ENCODE data around the gene LARP4B. TPM values are rescaled to one million over a fixed set of nuclear protein-coding genes. Genes with fewer than 3 reads are reported as not detected.
A peak's percentile ranks its signal among the peaks of the same experiment; 100 is the strongest.
"Not testable (repeated sequence)": the region's sequence is repeated elsewhere in the genome, so short reads cannot be mapped to it uniquely, and the experiment has no call there.

LARP4B gene
- total RNA-seq, 1 experiment from 2014 or later = 24.3 TPM

DNA sequence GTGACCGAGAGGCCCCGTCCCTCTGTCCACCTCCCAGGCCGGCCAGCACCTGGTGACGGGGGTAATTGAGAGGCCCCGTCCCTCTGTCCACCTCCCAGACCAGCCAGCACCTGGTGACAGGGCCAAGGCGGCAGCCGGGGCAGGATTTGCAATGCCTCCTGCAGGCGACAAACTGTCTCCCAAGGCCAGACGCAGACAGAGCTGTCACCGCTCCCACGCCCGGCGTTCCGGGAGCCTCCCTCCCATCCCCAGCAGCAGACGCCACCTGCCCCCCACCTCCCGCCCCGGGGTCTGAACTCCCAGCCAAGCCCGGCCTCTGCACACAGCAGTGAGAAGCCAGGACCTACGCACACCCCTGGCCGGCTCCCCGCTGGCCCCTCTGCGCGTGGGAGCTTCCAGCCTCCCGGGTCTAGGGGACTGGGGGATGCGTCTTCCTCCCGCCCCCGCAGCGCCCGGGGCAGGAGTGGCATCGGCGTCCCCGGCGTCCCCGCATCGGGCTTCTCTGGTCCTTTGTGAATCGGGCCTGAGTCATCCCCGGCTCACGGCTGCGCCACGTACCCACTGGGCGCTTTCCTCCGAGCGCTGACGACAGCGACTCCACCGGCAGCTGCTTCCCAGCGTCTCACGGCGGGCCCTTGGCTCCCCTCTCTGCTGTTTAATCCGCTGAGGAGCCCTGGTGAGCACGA, 147.0 kb downstream of the LARP4B start:
- in situ Hi-C loops (cut with HindIII; ENCODE audit: low sequenced_read_pairs) = no loop called here
- DNase-seq (ENCODE audit: low spot score) = peak; percentile 49

DNA sequence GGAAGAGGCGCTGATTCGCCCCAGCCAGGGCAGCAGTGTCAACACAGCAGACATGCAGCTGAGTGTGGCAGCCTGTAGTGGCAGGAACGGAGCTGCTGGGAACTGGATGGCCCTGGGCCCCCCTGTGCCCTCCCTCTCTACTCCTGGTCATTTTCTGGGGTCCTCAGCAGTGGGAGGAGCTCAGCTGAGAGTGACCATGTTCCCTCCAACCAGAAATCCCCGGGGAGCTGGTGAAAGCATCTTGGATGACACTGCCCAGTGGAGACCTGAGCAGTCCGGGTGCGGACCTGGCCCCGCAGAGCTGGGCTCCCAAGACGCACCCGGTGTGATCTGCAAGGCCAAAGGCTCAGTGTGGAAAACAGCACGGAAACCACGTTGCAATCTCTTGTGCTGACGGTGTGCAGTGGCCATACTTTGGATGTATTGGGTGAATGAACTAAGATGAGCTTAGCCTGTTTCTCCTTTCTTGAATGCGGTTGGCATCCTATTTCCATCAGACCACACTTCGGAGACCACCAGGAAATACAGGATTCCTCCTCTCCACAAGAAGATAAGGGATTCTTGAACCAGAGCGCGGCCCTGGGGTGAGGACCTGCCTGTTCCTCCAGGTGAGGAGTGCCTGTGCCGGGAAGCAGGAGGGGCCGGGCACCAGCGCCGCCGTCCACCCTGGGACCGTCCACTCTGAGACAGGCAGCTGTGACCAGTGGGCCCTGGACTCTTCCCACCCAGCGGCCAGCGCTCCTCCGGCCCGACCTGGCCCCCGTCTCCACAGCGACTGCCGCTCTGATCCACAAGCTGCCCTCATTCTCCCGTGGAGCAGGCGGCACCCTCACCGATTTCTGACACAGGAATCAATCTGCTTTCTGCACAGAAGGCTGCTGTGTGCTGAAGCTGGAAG, 148.5 kb downstream of the LARP4B start:
- no peak for DNase-seq (ENCODE audit: low spot score)
- in situ Hi-C loops (cut with HindIII; ENCODE audit: low sequenced_read_pairs) = no loop called here

DNA sequence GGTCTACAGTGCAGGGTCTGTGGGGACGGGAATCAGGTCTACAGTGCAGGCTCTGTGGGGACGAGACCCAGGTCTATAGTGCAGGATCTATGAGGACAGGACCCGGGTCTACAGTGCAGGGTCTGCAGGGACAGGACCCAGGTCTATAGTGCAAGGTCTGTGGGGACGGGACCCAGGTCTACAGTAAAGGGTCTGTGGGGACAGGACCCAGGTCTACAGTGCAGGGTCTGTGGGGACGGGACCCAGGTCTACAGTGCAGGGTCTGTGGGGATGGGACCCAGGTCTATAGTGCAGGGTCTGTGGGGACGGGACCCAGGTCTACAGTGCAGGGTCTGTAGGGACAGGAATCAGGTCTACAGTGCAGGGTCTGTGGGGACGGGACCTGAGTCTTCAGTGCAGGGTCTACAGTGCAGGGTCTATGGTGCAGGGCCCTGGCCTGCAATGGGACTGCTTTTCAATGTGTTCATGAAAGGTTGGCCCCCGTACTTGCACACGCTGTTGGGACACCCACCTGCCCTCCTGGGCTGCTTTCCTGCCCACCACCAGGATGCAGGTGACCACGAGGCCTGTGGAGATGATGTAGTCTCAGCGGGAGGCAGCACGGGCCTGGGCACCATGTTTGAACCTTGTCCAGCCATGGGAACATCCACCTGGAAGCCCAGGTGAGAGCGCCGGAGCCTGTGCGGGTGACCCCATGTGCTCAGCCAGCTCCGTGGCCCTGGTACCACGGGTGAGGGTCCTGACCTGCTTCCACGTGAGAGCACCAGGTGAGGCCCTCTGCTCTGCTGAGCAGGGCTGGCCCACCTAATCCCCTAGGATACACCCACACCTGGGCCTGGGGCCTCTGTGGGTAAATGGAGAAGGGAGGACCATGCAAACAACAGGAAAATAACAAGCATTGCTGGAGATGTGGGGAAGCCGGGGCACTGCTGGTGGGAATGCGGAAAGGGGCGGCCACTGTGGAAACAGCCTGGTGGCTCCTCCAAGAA, 150.7 kb downstream of the LARP4B start:
- no peak for DNase-seq (ENCODE audit: low spot score)
- in situ Hi-C loops (cut with HindIII; ENCODE audit: low sequenced_read_pairs) = no loop called here

DNA sequence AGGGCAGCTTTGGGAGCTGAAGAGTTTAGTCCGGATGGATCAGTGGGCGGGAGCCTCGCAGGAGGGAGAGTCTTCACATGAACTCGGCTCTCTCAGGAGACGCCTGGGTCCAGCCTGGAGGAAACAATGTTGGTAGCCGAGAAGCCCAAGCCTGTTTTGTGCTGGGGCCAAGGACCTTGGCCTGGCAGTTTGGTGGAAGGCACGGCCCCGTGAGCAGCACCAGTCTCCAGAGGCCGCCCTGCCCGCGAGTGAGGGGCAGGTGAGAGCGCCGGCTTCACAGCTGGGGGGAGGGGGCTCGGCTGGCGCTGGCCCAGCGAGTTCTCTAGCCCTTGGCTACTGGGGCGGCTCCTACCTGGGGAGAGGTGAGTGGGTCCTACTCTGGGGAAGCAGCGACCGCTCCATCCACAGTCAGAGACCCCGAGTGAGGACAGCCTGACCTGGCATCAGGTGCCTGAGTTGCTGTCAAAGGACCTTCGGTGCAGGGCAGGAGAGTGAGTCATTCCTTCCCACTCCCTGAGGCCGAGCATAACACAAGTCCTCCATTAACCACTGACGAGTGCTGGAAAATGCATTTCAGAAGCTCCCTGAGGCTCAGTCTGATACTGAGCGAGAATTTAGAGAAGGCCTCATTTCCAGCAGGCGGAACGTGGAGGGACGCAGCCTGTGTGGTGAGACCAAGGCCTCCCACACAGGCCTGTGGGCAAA, 152.7 kb downstream of the LARP4B start:
- no peak for DNase-seq (ENCODE audit: low spot score)
- in situ Hi-C loops (cut with HindIII; ENCODE audit: low sequenced_read_pairs) = no loop called here

DNA sequence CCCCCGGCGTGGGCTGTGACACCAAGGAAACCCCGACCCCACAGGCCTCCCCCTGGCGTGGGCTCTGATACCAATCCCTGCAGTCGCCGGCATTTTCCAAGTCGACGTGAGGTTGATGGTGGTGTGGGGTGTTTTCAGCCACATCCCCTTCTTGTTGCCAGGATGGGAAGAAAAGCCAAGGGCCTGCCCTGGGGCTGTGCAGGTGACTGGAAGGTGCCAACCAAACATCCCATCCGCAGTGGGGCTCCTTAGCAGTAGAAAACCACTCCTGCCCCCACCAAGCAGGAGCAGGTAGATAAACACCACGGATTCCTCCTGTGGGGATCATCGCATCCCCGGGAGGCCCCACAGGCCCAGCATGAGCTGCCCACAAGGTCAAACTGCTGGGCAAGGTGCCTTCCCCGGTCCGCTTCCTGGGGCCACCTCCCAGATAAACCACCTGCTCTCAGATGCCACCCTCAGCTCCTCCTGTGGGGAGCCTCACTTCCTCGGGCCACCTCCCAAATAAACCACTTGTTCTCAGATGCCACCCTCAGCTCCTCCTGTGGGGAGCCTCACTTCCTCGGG, 153.5 kb downstream of the LARP4B start:
- DNase-seq (ENCODE audit: low spot score) = no peak
- in situ Hi-C loops (cut with HindIII; ENCODE audit: low sequenced_read_pairs) = no loop called here

DNA sequence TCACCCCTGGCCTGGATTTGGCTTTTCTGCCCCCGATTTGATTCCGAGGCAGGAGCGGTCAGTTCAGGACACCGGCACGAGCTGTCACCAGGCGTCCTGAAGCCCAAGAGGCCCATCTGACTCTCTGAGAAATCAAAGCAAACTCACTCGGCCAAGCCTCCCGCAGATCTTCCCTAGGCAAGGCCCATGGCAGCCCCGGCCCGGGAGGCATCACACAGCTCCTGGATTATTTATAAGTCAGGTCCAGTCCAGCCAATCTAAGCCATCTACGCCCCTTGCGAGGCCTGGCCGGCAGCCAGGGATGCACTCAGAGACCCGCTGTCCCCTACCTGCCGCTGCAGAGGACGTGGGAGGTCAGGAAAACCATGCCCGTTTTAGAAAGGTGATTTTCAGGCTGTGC, 154.7 kb downstream of the LARP4B start:
- in situ Hi-C loops (cut with HindIII; ENCODE audit: low sequenced_read_pairs) = no loop called here
- no peak for DNase-seq (ENCODE audit: low spot score)

DNA sequence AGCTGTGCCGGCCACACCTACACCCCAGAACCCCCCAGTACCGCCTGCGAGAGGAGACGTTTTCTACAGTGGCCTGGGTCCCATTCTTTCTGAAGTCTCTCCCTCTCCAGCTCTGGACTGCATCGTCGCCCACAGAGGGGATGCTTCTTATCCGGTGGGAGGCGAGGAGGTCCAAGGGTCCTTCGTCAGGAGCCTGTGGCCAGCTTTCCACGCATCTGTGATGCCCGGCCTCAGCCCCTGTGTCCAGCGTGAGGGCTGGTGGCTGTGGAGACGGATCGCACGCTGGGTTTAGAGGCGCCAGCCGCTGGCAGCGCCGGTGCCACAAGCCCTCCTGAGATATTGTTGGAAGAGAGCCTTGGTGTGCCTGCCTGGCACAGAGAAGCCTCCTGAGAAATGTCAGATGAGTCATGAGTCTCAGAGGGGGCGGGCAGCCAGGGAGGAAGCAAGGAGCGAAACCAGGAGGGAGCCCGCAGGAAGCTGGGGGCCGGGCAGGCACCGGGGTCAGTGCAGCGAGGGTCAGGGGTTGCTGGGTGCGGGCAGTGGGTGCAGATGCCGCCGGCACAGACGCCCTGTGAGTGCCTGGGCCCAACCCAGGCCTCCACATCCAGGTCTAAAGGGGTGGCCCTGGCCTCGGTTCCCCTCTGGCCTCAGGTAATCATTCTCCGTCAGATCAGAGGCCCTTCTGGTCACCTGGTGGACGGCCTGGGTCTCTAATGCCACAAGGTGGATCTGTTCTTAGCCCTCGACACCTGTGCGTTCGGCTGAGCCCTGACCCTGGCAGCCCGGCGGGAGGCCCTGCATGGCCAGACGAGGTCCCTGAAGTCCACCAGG, 156.0 kb downstream of the LARP4B start:
- DNase-seq (ENCODE audit: low spot score) = no peak
- in situ Hi-C loops (cut with HindIII; ENCODE audit: low sequenced_read_pairs) = no loop called here

DNA sequence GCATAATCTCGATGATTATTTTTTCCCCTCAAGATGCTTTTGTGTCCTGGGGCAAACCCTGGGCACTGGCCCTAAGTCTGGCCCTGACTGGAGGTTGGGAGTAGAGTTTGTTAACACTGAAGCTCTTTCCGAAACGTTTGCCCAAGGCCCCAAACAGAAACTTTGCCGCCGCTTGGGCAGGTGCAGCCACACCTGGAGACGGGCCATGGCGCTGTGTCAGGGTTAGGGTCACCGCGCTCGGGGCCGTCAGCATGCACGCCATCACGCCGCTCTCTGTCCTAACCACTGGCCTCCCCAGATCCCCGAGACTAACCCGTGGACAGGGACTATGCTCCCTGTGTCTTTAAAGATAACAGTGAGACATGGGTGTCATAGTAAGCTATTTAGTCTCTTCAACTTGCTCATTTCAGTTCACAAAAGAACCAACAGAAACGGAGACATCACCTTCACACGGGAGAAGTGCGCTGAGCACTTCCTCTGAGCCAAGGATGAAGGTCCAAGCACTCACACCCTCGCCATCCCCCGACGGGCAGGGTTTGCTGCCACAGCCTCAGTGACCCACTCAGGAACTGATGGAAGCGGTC, 156.8 kb downstream of the LARP4B start:
- in situ Hi-C loops (cut with HindIII; ENCODE audit: low sequenced_read_pairs) = no loop called here
- DNase-seq (ENCODE audit: low spot score) = no peak

DNA sequence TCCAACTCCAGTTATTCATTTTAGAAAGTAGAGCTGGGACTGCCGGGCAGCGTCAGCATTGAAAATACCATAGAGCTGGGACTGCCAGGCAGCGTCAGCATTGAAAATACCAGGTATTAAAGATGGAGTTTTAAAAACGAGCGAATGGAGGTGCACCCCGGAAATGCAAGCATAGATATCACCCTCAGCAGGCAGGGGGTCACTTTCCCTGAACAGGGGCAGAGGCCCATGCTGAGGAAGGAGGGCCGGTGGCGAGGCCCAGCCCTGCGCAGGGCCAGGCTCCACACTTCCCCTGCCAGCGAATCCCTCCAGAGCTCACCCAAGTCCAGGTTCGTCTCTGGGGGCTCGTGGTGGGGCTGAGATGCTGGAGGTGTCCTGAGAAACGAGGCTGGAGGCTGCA, 157.3 kb downstream of the LARP4B start:
- in situ Hi-C loops (cut with HindIII; ENCODE audit: low sequenced_read_pairs) = no loop called here
- no peak for DNase-seq (ENCODE audit: low spot score)

DNA sequence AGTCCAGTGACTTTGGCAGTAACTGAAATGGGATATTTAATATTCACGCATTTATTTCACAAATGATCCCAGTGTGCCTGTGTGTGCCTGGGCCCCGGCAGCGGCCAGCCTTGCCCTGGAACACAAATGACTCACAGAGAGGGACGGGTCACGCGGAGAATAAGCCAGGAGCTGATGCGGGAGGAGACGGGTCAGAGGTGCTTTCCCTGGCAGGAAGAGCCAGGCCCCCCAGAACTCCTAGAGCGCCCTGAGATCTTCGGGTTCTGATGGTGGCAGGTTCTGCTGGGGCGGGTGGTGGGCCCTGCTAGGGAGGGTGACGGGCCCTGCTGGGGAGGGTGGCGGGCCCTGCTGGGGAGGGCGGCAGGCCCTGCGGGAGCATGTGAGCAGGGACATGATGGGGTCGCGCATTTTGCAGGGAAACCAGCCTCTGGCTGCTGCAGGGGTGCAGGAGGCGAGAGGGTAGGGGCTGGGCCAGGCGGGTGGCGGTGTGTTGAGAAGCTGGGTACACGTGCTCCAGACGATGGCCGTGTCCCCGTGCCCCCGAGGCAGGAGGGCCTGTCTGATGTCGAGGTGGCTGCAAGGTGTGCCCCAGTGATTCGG, 157.8 kb downstream of the LARP4B start:
- DNase-seq (ENCODE audit: low spot score) = no peak
- in situ Hi-C loops (cut with HindIII; ENCODE audit: low sequenced_read_pairs) = no loop called here

DNA sequence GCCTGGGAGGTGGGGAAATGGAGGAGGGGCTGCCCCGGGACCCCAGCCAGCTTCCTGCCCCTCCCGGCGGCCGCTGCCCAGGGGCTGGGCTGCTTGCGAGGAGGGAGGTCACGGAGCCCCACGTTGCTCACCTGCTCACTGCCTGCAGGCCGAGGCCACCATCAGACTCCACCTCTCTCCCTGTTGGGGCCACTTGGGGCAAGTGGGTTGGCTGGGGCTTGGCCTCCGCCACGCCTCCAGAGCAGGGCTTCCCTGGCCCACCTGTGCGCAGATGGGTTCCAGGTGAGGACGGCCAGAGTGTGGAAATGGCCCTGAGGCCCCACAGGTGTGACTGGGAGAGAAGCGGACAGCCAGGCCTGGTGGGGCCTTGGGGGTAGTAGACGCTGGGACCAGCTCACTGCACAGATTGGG, 159.3 kb downstream of the LARP4B start:
- no peak for DNase-seq (ENCODE audit: low spot score)
- in situ Hi-C loops (cut with HindIII; ENCODE audit: low sequenced_read_pairs) = no loop called here

DNA sequence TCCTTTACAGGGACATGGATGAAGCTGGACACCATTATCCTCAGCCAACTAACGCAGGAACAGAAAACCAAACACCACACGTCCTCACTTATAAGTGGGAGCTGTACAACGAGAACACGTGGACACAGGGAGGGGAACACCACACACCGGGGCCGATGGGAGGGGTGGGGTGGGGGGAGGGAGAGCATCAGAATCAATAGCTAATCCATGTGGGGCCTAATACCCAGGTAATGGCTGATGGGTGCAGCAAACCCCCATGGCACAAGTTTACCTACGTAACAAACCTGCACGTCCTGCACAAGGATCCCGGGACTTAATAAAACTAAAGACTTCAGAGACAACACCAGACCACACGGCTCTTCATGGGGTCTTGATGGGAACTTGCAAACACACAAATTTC, 159.9 kb downstream of the LARP4B start:
- no peak for DNase-seq (ENCODE audit: low spot score)
- in situ Hi-C loops (cut with HindIII; ENCODE audit: low sequenced_read_pairs) = no loop called here

DNA sequence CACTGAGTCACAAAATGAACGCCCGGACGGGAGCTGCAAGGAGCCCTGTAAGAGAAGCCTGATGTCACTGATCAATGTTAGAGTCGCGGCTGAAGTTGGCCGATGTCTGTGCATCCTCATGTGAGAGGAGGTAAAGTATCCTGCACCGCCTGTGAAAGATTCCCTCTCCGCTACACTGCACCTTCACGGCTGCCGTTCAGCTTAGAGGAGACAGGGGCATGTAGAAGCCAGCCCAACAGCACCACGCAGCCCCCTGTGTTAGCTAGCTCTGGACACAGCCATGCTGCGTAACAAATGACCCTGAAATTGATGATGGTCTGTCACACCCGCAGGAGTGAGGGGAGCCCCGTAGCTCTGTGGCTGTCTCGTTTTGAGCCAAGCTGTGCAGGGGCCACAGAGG, 160.5 kb downstream of the LARP4B start:
- in situ Hi-C loops (cut with HindIII; ENCODE audit: low sequenced_read_pairs) = no loop called here
- DNase-seq (ENCODE audit: low spot score) = no peak

DNA sequence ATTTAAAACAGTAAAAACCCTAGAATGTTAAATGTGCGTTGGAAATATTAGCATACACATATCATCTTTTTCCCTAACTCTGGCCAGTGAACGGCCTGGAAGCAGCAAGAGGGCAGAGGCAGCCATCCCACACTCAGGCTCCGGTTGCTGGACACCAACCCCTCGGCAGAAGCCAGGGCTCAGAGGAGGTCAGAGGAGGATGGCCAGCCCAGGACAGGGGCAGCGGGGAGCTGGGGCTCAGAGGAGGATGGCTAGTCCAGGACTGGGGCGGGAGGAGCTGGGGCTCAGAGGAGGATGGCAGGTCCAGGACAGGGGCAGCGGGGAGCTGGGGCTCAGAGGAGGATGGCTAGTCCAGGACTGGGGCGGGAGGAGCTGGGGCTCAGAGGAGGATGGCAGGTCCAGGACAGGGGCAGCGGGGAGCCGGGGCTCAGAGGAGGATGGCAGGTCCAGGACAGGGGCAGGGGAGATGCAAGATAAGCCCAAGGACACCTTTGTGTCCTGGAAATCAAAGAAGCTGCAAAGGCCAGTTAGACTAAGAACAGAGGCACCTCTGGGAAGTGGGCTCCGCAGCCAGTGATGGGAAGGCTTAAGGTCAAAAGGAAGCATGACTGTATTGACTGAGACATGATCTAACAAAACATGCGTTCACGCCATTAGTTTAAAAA, 161.3 kb downstream of the LARP4B start:
- DNase-seq (ENCODE audit: low spot score); in situ Hi-C loops (cut with HindIII; ENCODE audit: low sequenced_read_pairs): not testable (repeated sequence)

DNA sequence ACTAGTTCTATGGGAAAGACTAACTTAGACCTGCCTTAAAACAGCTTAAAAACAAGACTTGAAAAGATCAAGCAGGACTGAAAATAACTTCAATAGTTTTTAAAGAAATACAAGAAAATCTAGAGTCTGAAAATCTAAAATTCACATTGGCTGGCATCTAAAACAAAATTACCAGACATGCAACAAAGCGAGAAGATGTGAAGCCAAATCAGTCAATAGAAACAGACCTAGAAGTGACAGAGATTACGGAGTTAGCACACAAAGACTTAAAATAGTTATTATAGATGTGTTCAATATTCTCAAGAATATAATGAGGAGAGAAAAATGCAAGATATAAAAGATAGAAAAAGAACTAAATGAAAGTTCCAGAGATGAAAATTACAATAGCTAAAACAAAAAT, 163.7 kb downstream of the LARP4B start:
- in situ Hi-C loops (cut with HindIII; ENCODE audit: low sequenced_read_pairs) = no loop called here

DNA sequence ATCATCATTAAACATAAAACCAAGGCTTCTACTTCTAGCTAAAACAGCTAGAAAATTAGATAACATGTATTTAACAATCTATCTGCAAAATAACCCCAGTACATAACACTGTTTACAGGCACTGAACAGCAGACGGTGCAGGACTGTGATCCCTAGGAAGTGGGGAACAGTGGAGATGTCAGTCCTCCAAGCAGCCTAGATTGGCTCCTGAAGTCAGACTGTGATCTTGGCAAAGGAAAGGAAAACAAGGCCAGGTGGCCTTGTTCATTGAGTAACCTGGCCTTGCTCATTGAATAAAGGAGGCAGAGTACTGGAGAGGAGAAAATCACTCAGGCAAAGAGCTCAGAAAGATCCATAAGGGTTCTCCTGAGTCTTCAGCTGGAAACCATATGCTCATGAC, 164.3 kb downstream of the LARP4B start:
- in situ Hi-C loops (cut with HindIII; ENCODE audit: low sequenced_read_pairs) = no loop called here

More for the DNA sequence above, 163.7 kb downstream of the LARP4B start:
- no peak for DNase-seq (ENCODE audit: low spot score)

DNA sequence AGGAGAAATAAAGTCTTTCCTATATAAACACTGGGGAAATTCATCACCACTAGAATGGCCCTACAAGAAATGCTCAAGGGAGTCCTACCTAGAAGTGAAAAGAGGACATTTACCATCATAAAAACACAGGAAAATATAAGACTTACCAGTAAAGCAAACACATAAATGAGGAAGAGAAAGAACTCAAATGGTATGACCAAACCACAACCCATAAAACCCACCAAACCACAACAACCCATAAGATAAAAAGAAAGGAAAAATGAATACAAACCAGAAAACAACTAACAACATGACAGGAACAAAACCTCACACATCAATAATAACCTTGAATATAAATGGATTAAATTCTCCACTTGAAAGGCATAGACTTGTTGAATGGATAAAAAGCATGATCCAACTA, 170.1 kb downstream of the LARP4B start:
- in situ Hi-C loops (cut with HindIII; ENCODE audit: low sequenced_read_pairs) = no loop called here
- no peak for DNase-seq (ENCODE audit: low spot score)

More for the DNA sequence above, 164.3 kb downstream of the LARP4B start:
- DNase-seq (ENCODE audit: low spot score) = no peak

All from G401 (cell line).